ENCODE measurements around the gene SDC1. TPM values are rescaled to one million over a fixed set of nuclear protein-coding genes. Genes with fewer than 3 reads are reported as not detected.

The SDC1 gene
- polyA plus RNA-seq, 3 donors: not detected

- H3K4me3 ChIP-seq (replicated peaks in 1 of 3; ENCODE audit: low read depth in 2 of 3, low read length in 3 of 3): no peak overlapping the region
- H2AFZ ChIP-seq (ENCODE audit: insufficient read depth, low read depth, low read length, poor library complexity, severe bottlenecking): no peak overlapping the region
- no peaks in the 10 kb centered on the region for H3K27me3 ChIP-seq (ENCODE audit: control insufficient read depth in 2 of 2, insufficient read depth in 2 of 2, low read length in 2 of 2)
- H3K27ac ChIP-seq (ENCODE audit: low read depth in 1 of 2, low read length in 2 of 2): no peak overlapping the region
- H3K27ac Mint-ChIP-seq: peak overlapping the region in 1 of 7 donors; percentile 17
- H3K36me3 Mint-ChIP-seq: no peaks in the 10 kb centered on the region
- no peak for DNase-seq
- TF ChIP-seq CTCF (IDR thresholded peaks at IDR 0.05): no peak
- H3K9me3 ChIP-seq (replicated peaks in 1 of 2; ENCODE audit: control insufficient read depth in 1 of 2, insufficient read depth in 1 of 2, low read length in 2 of 2): no peaks in the 10 kb centered on the region
- H3K36me3 ChIP-seq (replicated peaks in 1 of 2; ENCODE audit: control insufficient read depth in 1 of 2, insufficient read depth in 2 of 2, low read length in 2 of 2): no peaks in the 10 kb centered on the region
- H3K4me3 Mint-ChIP-seq: no peak overlapping the region
- H4K20me1 ChIP-seq (ENCODE audit: insufficient read depth, low read length): no peaks in the 10 kb centered on the region
- no peak overlapping the region for H3K9ac ChIP-seq (ENCODE audit: insufficient read depth, low read length, poor library complexity, severe bottlenecking)
- peaks cover 22 to 24% of the 10 kb centered on the region in 2 donors for H3K4me1 ChIP-seq (ENCODE audit: control insufficient read depth in 1 of 2, insufficient read depth in 2 of 2, low read length in 2 of 2)
- intact Hi-C loops (cut with micrococcal nuclease): no loop called here
- H3K4me2 ChIP-seq (replicated peaks; ENCODE audit: extremely low read depth, low read length, poor library complexity, severe bottlenecking): no peak overlapping the region
- H3K27me3 Mint-ChIP-seq (ENCODE audit: low read depth in 3 of 3): peaks cover 3 to 6% (median 3%) of the 10 kb centered on the region in 3 donors
- H3K4me1 Mint-ChIP-seq: peaks cover 25% of the 10 kb centered on the region
- H3K79me2 ChIP-seq (ENCODE audit: insufficient read depth, low read length): no peaks in the 10 kb centered on the region
- no CpG with 5 or more reads among the region's 1 CpG for WGBS (ENCODE audit: insufficient coverage)
- no peaks in the 10 kb centered on the region for H3K9me3 Mint-ChIP-seq
Observed at GRCh38 chr2:20183373-20183772, 41.6 kb downstream of the SDC1 start.

GRCh38 chr2:20182241-20182931, 42.5 kb downstream of the SDC1 start:
- no peak overlapping the region for H3K4me2 ChIP-seq (replicated peaks; ENCODE audit: extremely low read depth, low read length, poor library complexity, severe bottlenecking)
- Mint-ChIP-seq H3K9me3 (no peaks in the 10 kb centered on the region), H3K4me1 (peaks cover 25% of the 10 kb centered on the region), H3K27ac (no peak overlapping the region), H3K4me3 (no peak overlapping the region), H3K27me3 (ENCODE audit: low read depth in 3 of 3) (peaks cover 3 to 6% (median 6%) of the 10 kb centered on the region in 3 donors), H3K36me3 (no peaks in the 10 kb centered on the region)
- H3K4me1 ChIP-seq (ENCODE audit: control insufficient read depth in 1 of 2, insufficient read depth in 2 of 2, low read length in 2 of 2): peaks cover 22 to 24% of the 10 kb centered on the region in 2 donors
- no peak for TF ChIP-seq CTCF (IDR thresholded peaks at IDR 0.05)
- H3K27ac ChIP-seq (ENCODE audit: low read depth in 1 of 2, low read length in 2 of 2): no peak overlapping the region
- H3K27me3 ChIP-seq (ENCODE audit: control insufficient read depth in 2 of 2, insufficient read depth in 2 of 2, low read length in 2 of 2): no peaks in the 10 kb centered on the region
- no peak for DNase-seq
- H3K4me3 ChIP-seq (replicated peaks in 1 of 3; ENCODE audit: low read depth in 2 of 3, low read length in 3 of 3): no peak overlapping the region
- no peaks in the 10 kb centered on the region for H3K9me3 ChIP-seq (replicated peaks in 1 of 2; ENCODE audit: control insufficient read depth in 1 of 2, insufficient read depth in 1 of 2, low read length in 2 of 2)
- WGBS (ENCODE audit: insufficient coverage): 90% methylated on average over 12 of the region's 16 CpGs
- intact Hi-C loops (cut with micrococcal nuclease): no loop called here
- no peaks in the 10 kb centered on the region for H3K36me3 ChIP-seq (replicated peaks in 1 of 2; ENCODE audit: control insufficient read depth in 1 of 2, insufficient read depth in 2 of 2, low read length in 2 of 2)
- H3K79me2 ChIP-seq (ENCODE audit: insufficient read depth, low read length): no peaks in the 10 kb centered on the region
- H3K9ac ChIP-seq (ENCODE audit: insufficient read depth, low read length, poor library complexity, severe bottlenecking): no peak overlapping the region
- no peak overlapping the region for H2AFZ ChIP-seq (ENCODE audit: insufficient read depth, low read depth, low read length, poor library complexity, severe bottlenecking)
- H4K20me1 ChIP-seq (ENCODE audit: insufficient read depth, low read length): no peaks in the 10 kb centered on the region

Measured in CD14-positive monocyte (primary cell).